Transverse colon (tissue), 4 donors: Measurements from ENCODE around the gene CEMP1. TPM values are rescaled to one million over a fixed set of nuclear protein-coding genes. Genes with fewer than 3 reads are reported as not detected.

Experiments
- DNase-seq: peaks from one replicate; pipeline ENCODE4 v3.0.0-alpha.2; 2019
- H3K27ac ChIP-seq, 4 donors: fragments of 200-600 bp; sonication (generic); 2 replicates each; pipeline ENCODE4 v1.5.1; 2016 to 2018; ENCODE audit warnings: inconsistent platforms in 4 of 4
- H3K27me3 ChIP-seq: fragments of 200-600 bp; sonication (generic); 2 replicates; pipeline ENCODE4 v1.5.1; 2017; ENCODE audit warnings: inconsistent platforms
- H3K36me3 ChIP-seq, 4 donors: fragments of 200-600 bp; sonication (generic); 2 replicates each; pipeline ENCODE4 v1.5.1; 2017 to 2019; ENCODE audit warnings: inconsistent platforms in 4 of 4
- H3K4me1 ChIP-seq, 4 donors: fragments of 200-600 bp; sonication (generic); 2 replicates each; pipeline ENCODE4 v1.5.1; 2017 to 2020; ENCODE audit warnings: inconsistent platforms in 4 of 4
- H3K4me3 ChIP-seq, 4 donors: fragments of 200-600 bp; sonication (generic); 1 replicate in 1 of 4; 2 replicates in 3 of 4; pipeline versions ENCODE4 v1.5.1 to v1.6.1; 2017 to 2019; ENCODE audit warnings: inconsistent platforms in 4 of 4
- H3K9me3 ChIP-seq, 2 donors: fragments of 200-600 bp; sonication (generic); 2 replicates each; pipeline ENCODE4 v1.5.1; 2017 to 2019; ENCODE audit warnings: inconsistent platforms in 2 of 2
- CTCF ChIP-seq, 5 experiments: fragments of 200-600 bp in 3 of 5; fragments of 450-650 bp in 2 of 5; sonication (generic) in 3 of 5; IDR thresholded peaks; 1 replicate in 2 of 5; 2 replicates in 3 of 5; pipeline ENCODE4 v1.5.1; 2016 to 2017; ENCODE audit warnings: antibody characterized with exemption in 5 of 5, inconsistent platforms in 3 of 5, mild to moderate bottlenecking in 2 of 5, moderate library complexity in 1 of 5
- EP300 ChIP-seq: sonication (generic); formaldehyde crosslinking; IDR thresholded peaks from one replicate; pipeline ENCODE4 v1.6.1; 2017; ENCODE audit warnings: antibody characterized with exemption, low read depth
- POLR2A ChIP-seq: fragments of 450-650 bp; IDR thresholded peaks from one replicate; pipeline ENCODE4 v1.6.1; 2016; ENCODE audit warnings: antibody characterized with exemption, mild to moderate bottlenecking, moderate library complexity
- POLR2AphosphoS5 ChIP-seq, 3 donors: sonication (generic); formaldehyde crosslinking; IDR thresholded peaks; one replicate each; pipeline ENCODE4 v1.6.1; 2016; ENCODE audit warnings: antibody characterized with exemption in 3 of 3
- WGBS, 2 donors: methylation state at CpG; one replicate each; pipeline ENCODE4 v1.1.5; 2018; ENCODE audit warnings: low coverage in 1 of 2; 5-methylcytosine and 5-hydroxymethylcytosine counted together
- in situ Hi-C, 4 donors: fragments of 200-750 bp; cut with MboI; loops; one replicate each; pipeline versions ENCODE4 v1.15.0 to v1.15.1; 2017; ENCODE audit warnings: low sequenced_read_pairs in 3 of 4, low pct_ligation_motif_present in 1 of 4, low pct_unique_long_range_greater_than_20kb in 1 of 4
- intact Hi-C: fragments of 100-400 bp; cut with DNase I; formaldehyde crosslinking; loops from one replicate; pipeline ENCODE4 v1.15.1; 2023; ENCODE audit warnings: low total_unique reads
- total RNA-seq, 4 donors: library from RNA; depleted of rRNA; stranded (reverse); fragments of >200 nt; gene quantifications; one replicate each; pipeline ENCODE4 v1.1.0, GENCODE V29; 2016

Gene CEMP1
- total RNA-seq, 4 donors from 2014 or later: 1.9 to 3.1 TPM; not detected in 2

- no peak for TF ChIP-seq EP300
- no peak for TF ChIP-seq CTCF (IDR thresholded peaks at IDR 0.05)
- TF ChIP-seq POLR2AphosphoS5 (IDR thresholded peaks at IDR 0.05): no peak
- no peak for TF ChIP-seq POLR2A
- Histone ChIP-seq H3K4me3 (peak overlapping the region; percentile 6 to 73 (median 44)), H3K36me3 (no peaks in the 10 kb centered on the region), H3K27me3 (no peaks in the 10 kb centered on the region), H3K27ac (peak overlapping the region; percentile 96 to 99 (median 98)), H3K4me1 (peaks cover 43 to 74% (median 73%) of the 10 kb centered on the region in 4 donors), H3K9me3 (no peaks in the 10 kb centered on the region)
- intact Hi-C loops (no loop called here), in situ Hi-C loops (no loop called here)
- 0 to 36% methylated on average over 3 to 22 of the region's 22 CpGs for WGBS, 2 donors
- DNase-seq: no peak
Measured at GRCh38 chr16:2519711-2520080, 11.5 kb downstream of the CEMP1 start.

- H3K36me3 ChIP-seq: no peaks in the 10 kb centered on the region
- in situ Hi-C loops: no loop called here
Measured at GRCh38 chr16:2518823-2519710, 12.1 kb downstream of the CEMP1 start.

GRCh38 chr16:2517954-2518605 is 13.1 kb downstream of the CEMP1 start:
- DNase-seq: no peak
- in situ Hi-C loops: no loop called here

More at GRCh38 chr16:2518823-2519710, 12.1 kb downstream of the CEMP1 start:
- H3K4me1 ChIP-seq: peaks cover 43 to 68% (median 67%) of the 10 kb centered on the region in 4 donors
- 81% methylated on average over 35 of the region's 39 CpGs; no CpG with 5 or more reads in 1 of the 2 donors for WGBS, 2 donors
- H3K9me3 ChIP-seq: no peaks in the 10 kb centered on the region
- intact Hi-C loops: no loop called here
- DNase-seq: no peak
- H3K27ac ChIP-seq: peak overlapping the region; percentile 96 to 99 (median 98)
- no peak for TF ChIP-seq CTCF (IDR thresholded peaks at IDR 0.05)
- TF ChIP-seq EP300: no peak
- TF ChIP-seq POLR2A: no peak
- TF ChIP-seq POLR2AphosphoS5 (IDR thresholded peaks at IDR 0.05): no peak
- H3K27me3 ChIP-seq: no peaks in the 10 kb centered on the region
- H3K4me3 ChIP-seq: peak overlapping the region in 2 of 4 donors; percentile 72 to 73

More at GRCh38 chr16:2517954-2518605, 13.1 kb downstream of the CEMP1 start:
- Histone ChIP-seq H3K36me3 (no peaks in the 10 kb centered on the region), H3K4me3 (no peak overlapping the region), H3K27ac (peak overlapping the region; percentile 96 to 99 (median 98)), H3K27me3 (no peaks in the 10 kb centered on the region), H3K9me3 (no peaks in the 10 kb centered on the region), H3K4me1 (peaks cover 46 to 64% (median 63%) of the 10 kb centered on the region in 4 donors)
- TF ChIP-seq EP300: no peak
- no peak for TF ChIP-seq CTCF (IDR thresholded peaks at IDR 0.05)
- TF ChIP-seq POLR2AphosphoS5 (IDR thresholded peaks at IDR 0.05): no peak
- no peak for TF ChIP-seq POLR2A
- intact Hi-C loops: no loop called here
- WGBS, 2 donors: 71 to 78% methylated on average over 6 to 12 of the region's 12 CpGs
